ENCODE results near the gene SSR4.

Gene SSR4

GRCh38 chrX:153812220-153812619 lies 17.8 kb downstream of the SSR4 start (continued):
- TF ChIP-seq ZNF274 (IDR thresholded peaks at IDR 0.05; ENCODE audit: low read length), result no peak
- TF ChIP-seq ZNF274 (tag by site-specific recombination; IDR thresholded peaks at IDR 0.05; ENCODE audit: borderline replicate concordance), result no peak
- TF ChIP-seq ZNF394 (tag by site-specific recombination; IDR thresholded peaks at IDR 0.05; ENCODE audit: borderline replicate concordance), result no peak
- TF ChIP-seq ZBTB26 (tag by site-specific recombination; optimal IDR thresholded peaks at IDR 0.05), result no peak
- TF ChIP-seq ZNF560 (tag by site-specific recombination; IDR thresholded peaks at IDR 0.05; ENCODE audit: borderline replicate concordance), result no peak
- no peak for TF ChIP-seq ZNF266 (tag by site-specific recombination; IDR thresholded peaks at IDR 0.05; ENCODE audit: low read depth)
- no peak for TF ChIP-seq ZNF324 (tag by site-specific recombination; IDR thresholded peaks at IDR 0.05)
- TF ChIP-seq SP3 (tag by site-specific recombination; IDR thresholded peaks at IDR 0.05), result no peak
- no peak for TF ChIP-seq ZNF514 (tag by site-specific recombination; IDR thresholded peaks at IDR 0.05)
- no peak for TF ChIP-seq REST (tag by site-specific recombination; IDR thresholded peaks at IDR 0.05)
- no peak for TF ChIP-seq GLI2 (tag by site-specific recombination; IDR thresholded peaks at IDR 0.05; ENCODE audit: borderline replicate concordance, low read depth)
- no peak for TF ChIP-seq KLF17 (tag by site-specific recombination; IDR thresholded peaks at IDR 0.05)

- TF ChIP-seq BCL11B (tag by site-specific recombination; IDR thresholded peaks at IDR 0.05; ENCODE audit: low read depth) (no peak), ZNF140 (tag by site-specific recombination; IDR thresholded peaks at IDR 0.05) (no peak), ZNF398 (tag by site-specific recombination; IDR thresholded peaks at IDR 0.05) (no peak), SP7 (tag by site-specific recombination; IDR thresholded peaks at IDR 0.05) (no peak), ZNF692 (tag by site-specific recombination; IDR thresholded peaks at IDR 0.05) (no peak), SCRT1 (tag by site-specific recombination; IDR thresholded peaks at IDR 0.05; ENCODE audit: borderline replicate concordance) (peak; percentile 90), SCRT2 (tag by site-specific recombination; IDR thresholded peaks at IDR 0.05) (peak; percentile 93)
- ChIA-PET CTCF (no interaction called here), POLR2A (no interaction called here)
- Histone ChIP-seq H3K36me3 (ENCODE audit: control insufficient read depth in 2 of 2, insufficient read depth in 1 of 2, low read length in 2 of 2) (no peaks in the 10 kb centered on the region), H3K9me3 (ENCODE audit: control insufficient read depth, insufficient read depth, low read depth, low read length) (no peaks in the 10 kb centered on the region), H3K4me3 (ENCODE audit: low read depth, low read length) (no peak overlapping the region), H3K27ac (ENCODE audit: extremely low read depth, low read depth, low read length) (no peak overlapping the region), H3K4me1 (ENCODE audit: control insufficient read depth, insufficient read depth, low read length) (no peaks in the 10 kb centered on the region)
Observed at GRCh38 chrX:153813161-153813560, 18.7 kb downstream of the SSR4 start.
